Neural progenitor cell (in vitro differentiated cells): ENCODE data around the gene PLEKHA1. TPM values are rescaled to one million over a fixed set of nuclear protein-coding genes. Genes with fewer than 3 reads are reported as not detected.

Experiments
- DNase-seq: peaks from one replicate; pipeline ENCODE4 v3.0.0-alpha.2; 2016; ENCODE audit warnings: low spot score
- H2AFZ ChIP-seq: fragments of 200-600 bp; sonication (generic); replicated peaks from 2 replicates; pipeline ENCODE4 v1.6.1; 2016; ENCODE audit warnings: antibody characterized with exemption
- H3F3A ChIP-seq: fragments of 200-600 bp; sonication (generic); 2 replicates; pipeline ENCODE4 v1.6.1; 2016; ENCODE audit warnings: antibody characterized with exemption, low read depth
- H3K27ac ChIP-seq: fragments of 200-600 bp; sonication (generic); 2 replicates; pipeline ENCODE4 v1.5.1; 2016; ENCODE audit warnings: mild to moderate bottlenecking
- H3K27me3 ChIP-seq: fragments of 200-600 bp; sonication (generic); 2 replicates; pipeline ENCODE4 v1.6.1; 2016; ENCODE audit warnings: mild to moderate bottlenecking, moderate library complexity
- H3K36me3 ChIP-seq: fragments of 200-600 bp; sonication (generic); 2 replicates; pipeline ENCODE4 v1.5.1; 2016
- H3K4me1 ChIP-seq: fragments of 200-600 bp; sonication (generic); 2 replicates; pipeline ENCODE4 v1.6.1; 2016; ENCODE audit warnings: mixed run types
- H3K4me2 ChIP-seq: fragments of 200-600 bp; sonication (generic); 2 replicates; pipeline ENCODE4 v1.6.1; 2016
- H3K4me3 ChIP-seq: fragments of 200-600 bp; sonication (generic); 2 replicates; pipeline ENCODE4 v1.5.1; 2016
- H3K79me2 ChIP-seq: fragments of 200-600 bp; sonication (generic); 2 replicates; pipeline ENCODE4 v1.6.1; 2016; ENCODE audit warnings: low read depth
- H3K9ac ChIP-seq: fragments of 200-600 bp; sonication (generic); 2 replicates; pipeline ENCODE4 v1.6.1; 2016
- H3K9me3 ChIP-seq: fragments of 200-600 bp; sonication (generic); 2 replicates; pipeline ENCODE4 v1.5.1; 2016; ENCODE audit warnings: low read depth
- H4K20me1 ChIP-seq: fragments of 200-600 bp; sonication (generic); 2 replicates; pipeline ENCODE4 v1.6.1; 2016; ENCODE audit warnings: low read depth
- H3K27ac Mint-ChIP-seq: 3 replicates; pipeline ENCODE4 v1.8.0; 2021; ENCODE audit warnings: mixed read lengths
- H3K27me3 Mint-ChIP-seq: 2 replicates; pipeline ENCODE4 v1.8.0; 2022; ENCODE audit warnings: low read depth, mild to moderate bottlenecking, inconsistent platforms, moderate library complexity, mixed read lengths; ENCODE audit not compliant: insufficient read depth
- H3K36me3 Mint-ChIP-seq: 3 replicates; pipeline ENCODE4 v1.8.0; 2021; ENCODE audit warnings: mixed read lengths
- H3K4me1 Mint-ChIP-seq: 3 replicates; pipeline ENCODE4 v1.8.0; 2021; ENCODE audit warnings: mixed read lengths
- H3K4me3 Mint-ChIP-seq: 3 replicates; pipeline ENCODE4 v1.8.0; 2021; ENCODE audit warnings: mild to moderate bottlenecking, moderate library complexity, mixed read lengths
- H3K9me3 Mint-ChIP-seq: 3 replicates; pipeline ENCODE4 v1.8.0; 2020; ENCODE audit warnings: mixed read lengths
- EZH2 ChIP-seq: fragments of 200-600 bp; sonication (generic); IDR thresholded peaks from 2 replicates; pipeline ENCODE4 v1.6.1; 2017; ENCODE audit warnings: antibody characterized with exemption, mild to moderate bottlenecking, moderate library complexity
- EZH2phosphoT487 ChIP-seq: fragments of 200-600 bp; sonication (generic); IDR thresholded peaks from 2 replicates; pipeline ENCODE4 v1.6.1; 2017; ENCODE audit warnings: antibody characterized with exemption
- microRNA-seq: library from miRNA; unstranded; fragments of <30 nt; microRNA quantifications from one replicate; pipeline ENCODE4, GENCODE V29; 2016
- small RNA-seq: library from RNA; depleted of rRNA; stranded (forward); fragments of <200 nt; gene quantifications from one replicate; pipeline ENCODE3, GENCODE V24; 2015
- total RNA-seq: library from RNA; depleted of rRNA; stranded (reverse); fragments of >200 nt; gene quantifications from 2 replicates; pipeline ENCODE4 v1.2.3, GENCODE V29; 2015; ENCODE audit warnings: low replicate concordance
- TF ChIP-seq, protein P1 (sequence below): fragments of 200-600 bp; sonication (generic); IDR thresholded peaks from 2 replicates; pipeline ENCODE4 v1.5.1; 2017; ENCODE audit warnings: antibody characterized with exemption, mild to moderate bottlenecking

The PLEKHA1 gene
- total RNA-seq, 1 donor from 2014 or later: 79.1 TPM

DNA sequence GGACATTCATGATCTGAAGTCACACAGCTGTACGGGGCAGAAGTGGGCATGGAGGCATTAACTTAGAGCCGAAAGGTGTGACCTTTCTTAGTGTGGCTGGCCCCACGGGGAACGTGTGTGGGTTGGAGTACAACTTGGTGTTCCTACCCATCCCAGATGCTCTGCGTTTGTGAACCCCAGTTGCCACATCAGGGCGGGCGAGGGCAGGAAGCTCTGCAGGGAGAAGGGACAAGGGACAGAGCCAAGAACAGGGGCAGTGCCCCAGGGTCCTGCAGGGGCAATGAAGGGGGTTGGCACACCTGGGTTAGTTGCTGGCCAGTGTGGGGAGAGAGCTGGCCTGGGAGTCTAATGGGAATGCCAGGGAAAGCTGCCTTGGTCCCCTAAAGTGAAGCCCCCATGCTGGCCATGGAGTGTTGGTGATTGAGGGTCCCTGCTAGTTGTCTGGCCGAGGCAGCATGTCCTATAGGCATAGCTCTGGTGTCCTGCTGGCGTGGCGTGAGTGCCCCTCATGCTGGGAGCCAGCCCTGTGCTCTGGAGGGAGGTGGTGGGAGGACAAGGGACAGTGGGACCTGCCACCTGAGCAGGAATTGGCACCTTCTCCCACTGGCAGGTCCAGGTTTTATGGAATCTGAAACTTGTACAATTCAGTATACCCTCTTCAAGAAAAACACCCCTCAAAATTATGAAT is 105.8 kb downstream of the PLEKHA1 start:
- Histone ChIP-seq H3K4me2 (no peak overlapping the region), H3F3A (peaks cover 10% of the 10 kb centered on the region), H3K9me3 (no peaks in the 10 kb centered on the region), H3K4me1 (peaks cover 20% of the 10 kb centered on the region), H3K4me3 (no peak overlapping the region), H3K36me3 (no peaks in the 10 kb centered on the region), H2AFZ (no peak overlapping the region), H3K27ac (no peak overlapping the region), H3K27me3 (no peaks in the 10 kb centered on the region), H3K9ac (no peak overlapping the region), H4K20me1 (peaks cover 7% of the 10 kb centered on the region), H3K79me2 (no peaks in the 10 kb centered on the region)
- Mint-ChIP-seq H3K27me3 (peaks cover 11% of the 10 kb centered on the region), H3K9me3 (peaks cover 9% of the 10 kb centered on the region), H3K36me3 (peaks cover 3% of the 10 kb centered on the region), H3K27ac (peak overlapping the region; percentile 46), H3K4me3 (no peak overlapping the region), H3K4me1 (peaks cover 55% of the 10 kb centered on the region)
- DNase-seq: no peak
- TF ChIP-seq EZH2phosphoT487: no peak
- no peak for TF ChIP-seq EZH2
- TF ChIP-seq, protein P1, sequence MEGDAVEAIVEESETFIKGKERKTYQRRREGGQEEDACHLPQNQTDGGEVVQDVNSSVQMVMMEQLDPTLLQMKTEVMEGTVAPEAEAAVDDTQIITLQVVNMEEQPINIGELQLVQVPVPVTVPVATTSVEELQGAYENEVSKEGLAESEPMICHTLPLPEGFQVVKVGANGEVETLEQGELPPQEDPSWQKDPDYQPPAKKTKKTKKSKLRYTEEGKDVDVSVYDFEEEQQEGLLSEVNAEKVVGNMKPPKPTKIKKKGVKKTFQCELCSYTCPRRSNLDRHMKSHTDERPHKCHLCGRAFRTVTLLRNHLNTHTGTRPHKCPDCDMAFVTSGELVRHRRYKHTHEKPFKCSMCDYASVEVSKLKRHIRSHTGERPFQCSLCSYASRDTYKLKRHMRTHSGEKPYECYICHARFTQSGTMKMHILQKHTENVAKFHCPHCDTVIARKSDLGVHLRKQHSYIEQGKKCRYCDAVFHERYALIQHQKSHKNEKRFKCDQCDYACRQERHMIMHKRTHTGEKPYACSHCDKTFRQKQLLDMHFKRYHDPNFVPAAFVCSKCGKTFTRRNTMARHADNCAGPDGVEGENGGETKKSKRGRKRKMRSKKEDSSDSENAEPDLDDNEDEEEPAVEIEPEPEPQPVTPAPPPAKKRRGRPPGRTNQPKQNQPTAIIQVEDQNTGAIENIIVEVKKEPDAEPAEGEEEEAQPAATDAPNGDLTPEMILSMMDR: no peak

DNA sequence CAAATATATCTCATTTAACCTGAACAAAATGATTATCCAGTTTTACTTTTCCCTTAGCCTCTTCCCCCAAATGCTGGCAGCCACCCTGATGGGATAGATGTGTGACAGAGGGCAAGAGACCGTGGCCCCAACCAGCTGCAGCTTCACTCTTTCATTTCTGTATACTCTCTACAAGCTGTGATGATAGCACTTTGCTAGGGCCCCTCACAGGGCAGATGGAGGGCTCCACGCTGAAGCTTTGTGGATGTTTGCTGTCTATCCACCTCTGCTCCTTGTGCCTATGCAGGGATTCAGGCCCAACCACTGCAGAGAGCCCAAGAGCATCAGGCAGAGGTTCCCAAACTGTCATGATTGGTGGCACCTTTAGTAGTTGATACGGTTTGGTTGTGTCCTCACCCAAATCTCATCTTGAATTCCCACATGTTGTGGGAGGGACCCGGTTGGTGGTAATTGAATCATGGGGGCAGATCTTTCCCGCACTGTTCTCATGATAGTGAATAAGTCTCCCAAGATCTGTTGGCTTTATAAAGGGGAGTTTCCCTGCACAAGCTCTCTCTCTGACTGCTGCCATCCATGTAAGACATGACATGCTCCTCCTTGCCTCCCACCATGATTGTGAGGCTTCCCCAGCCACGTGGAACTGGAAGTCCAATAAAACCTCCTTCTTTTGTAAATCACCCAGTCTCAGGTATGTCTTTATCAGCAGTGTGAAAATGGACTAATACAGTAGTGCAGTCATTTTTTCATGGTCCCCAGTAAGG is 107.0 kb downstream of the PLEKHA1 start:
- H3K4me2 ChIP-seq: no peak overlapping the region
- no peak overlapping the region for H3K27ac Mint-ChIP-seq
- no peaks in the 10 kb centered on the region for H3F3A ChIP-seq
- peaks cover 55% of the 10 kb centered on the region for H3K4me1 Mint-ChIP-seq
- peaks cover 3% of the 10 kb centered on the region for H3K36me3 Mint-ChIP-seq
- no peaks in the 10 kb centered on the region for H3K9me3 ChIP-seq
- no peaks in the 10 kb centered on the region for H3K27me3 ChIP-seq
- peaks cover 9% of the 10 kb centered on the region for H3K27me3 Mint-ChIP-seq
- no peak overlapping the region for H3K27ac ChIP-seq
- no peaks in the 10 kb centered on the region for H3K36me3 ChIP-seq
- H3K4me3 Mint-ChIP-seq: no peak overlapping the region
- H3K79me2 ChIP-seq: no peaks in the 10 kb centered on the region
- H3K9ac ChIP-seq: no peak overlapping the region
- no peak for DNase-seq
- no peak overlapping the region for H3K4me3 ChIP-seq
- TF ChIP-seq, protein P1: no peak
- TF ChIP-seq EZH2: no peak
- no peak for TF ChIP-seq EZH2phosphoT487
- peaks cover 15% of the 10 kb centered on the region for H3K4me1 ChIP-seq
- peaks cover 9% of the 10 kb centered on the region for H3K9me3 Mint-ChIP-seq
- H4K20me1 ChIP-seq: no peaks in the 10 kb centered on the region
- H2AFZ ChIP-seq: no peak overlapping the region

Small RNA genes within 50 kb of the gene (microRNA-seq; reads per million reads assigned to microRNA genes)
- not detected for gene MIR3941

Small RNA genes within 50 kb of the gene (small RNA-seq; reads per million reads assigned to genes)
- gene MIR3941 (not detected), gene RNU6-728P (not detected)

Other genes with a start within 250 kb of the PLEKHA1 start
- not detected in 2 replicates for gene BTBD16, start 103.4 kb upstream of the PLEKHA1 start, total RNA-seq
- not detected in 2 replicates for gene ARMS2, start 79.9 kb downstream of the PLEKHA1 start, total RNA-seq
- 12.2 and 17.0 TPM in 2 replicates for gene HTRA1, start 86.8 kb downstream of the PLEKHA1 start, total RNA-seq
- gene DMBT1, start 186.0 kb downstream of the PLEKHA1 start, total RNA-seq: not detected in 2 replicates